Right ventricle myocardium inferior (tissue), 1 donor: Measurements from ENCODE around the gene ZNF616. TPM values are rescaled to one million over a fixed set of nuclear protein-coding genes. Genes with fewer than 3 reads are reported as not detected.

Experiments
- total RNA-seq: library from RNA; stranded (reverse); fragmentation: NEBNext Ultra II Directional; extraction: Animal tissue kit (Norgen Biotek cat#: 25700); gene quantifications from one replicate; pipeline ENCODE4 v1.2.1, GENCODE V29; 2021
- donor health status: DM: no; HTN: yes; CAD: no; lungs with severe emphysema.

Gene ZNF616
- total RNA-seq, 1 donor from 2014 or later, result 5.2 TPM

Other genes starting within 250 kb of the ZNF616 start
- 8.8 TPM for gene ZNF649, start 234.9 kb downstream of the ZNF616 start, total RNA-seq
- 3.7 TPM for gene ZNF613, start 212.5 kb downstream of the ZNF616 start, total RNA-seq
- 7.3 TPM for gene ZNF350, start 153.1 kb downstream of the ZNF616 start, total RNA-seq
- 11.9 TPM for gene ZNF615, start 131.7 kb downstream of the ZNF616 start, total RNA-seq
- gene ZNF614, start 111.6 kb downstream of the ZNF616 start, total RNA-seq, result 6.0 TPM
- gene ZNF432, start 91.1 kb downstream of the ZNF616 start, total RNA-seq, result 7.9 TPM
- 7.2 TPM for gene ZNF841, start 44.2 kb downstream of the ZNF616 start, total RNA-seq
- 6.8 TPM for gene ZNF836, start 31.7 kb upstream of the ZNF616 start, total RNA-seq
- gene PPP2R1A, start 50.1 kb upstream of the ZNF616 start, total RNA-seq, result 338 TPM
- gene ZNF766, start 129.6 kb upstream of the ZNF616 start, total RNA-seq, result 9.7 TPM
- gene ZNF480, start 157.2 kb upstream of the ZNF616 start, total RNA-seq, result 18.5 TPM
- 2.5 TPM for gene ZNF610, start 196.3 kb upstream of the ZNF616 start, total RNA-seq
- 18.2 TPM for gene ZNF880, start 230.0 kb upstream of the ZNF616 start, total RNA-seq